GM10847 (cell line): Measurements from ENCODE around the gene KRTAP5-4.

ENCODE experiments used
- POLR2A ChIP-seq: IDR thresholded peaks from 2 replicates; pipeline ENCODE4 v1.6.1; 2011; ENCODE audit not compliant: insufficient read length; ENCODE audit errors: extremely low read depth

Gene KRTAP5-4

DNA sequence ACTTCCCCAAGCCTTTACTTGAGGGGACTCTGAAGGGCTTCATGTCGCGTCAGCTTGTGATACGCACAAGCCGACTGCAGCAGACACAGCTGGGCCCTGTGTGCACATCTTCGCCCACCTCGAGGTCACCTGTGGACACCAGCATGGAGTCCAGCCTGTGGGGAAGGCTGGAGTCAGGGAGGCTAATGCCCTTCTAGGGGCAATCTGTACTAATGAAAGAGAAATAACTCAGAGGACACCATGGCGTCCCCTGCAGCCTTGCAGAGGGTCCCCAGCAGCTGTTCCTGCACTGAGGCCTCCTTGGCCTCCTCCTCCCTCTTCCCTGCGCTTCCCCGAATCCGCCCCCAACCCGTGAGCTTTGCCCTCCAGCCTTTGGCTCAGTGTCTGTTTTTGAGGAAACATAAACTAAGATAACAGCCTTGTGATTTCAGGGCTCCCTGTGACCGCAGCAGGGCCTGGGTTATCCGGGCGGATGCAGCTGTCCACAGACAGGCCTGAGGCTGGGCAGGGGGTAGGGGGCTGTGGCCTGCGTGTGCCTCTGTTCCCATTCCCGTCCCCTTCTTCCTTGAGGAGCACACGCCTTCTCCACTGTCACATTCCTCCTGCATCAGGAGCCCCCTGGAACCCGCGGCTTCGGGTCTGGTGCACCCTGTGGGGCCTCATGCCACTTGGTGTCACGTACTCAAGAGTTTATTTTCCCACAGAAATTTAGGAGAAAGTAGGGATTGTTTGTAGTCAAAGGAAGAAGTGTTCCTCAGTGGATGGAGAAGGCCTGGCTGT, 32.6 kb upstream of the KRTAP5-4 start:
- TF ChIP-seq POLR2A, result no peak

DNA sequence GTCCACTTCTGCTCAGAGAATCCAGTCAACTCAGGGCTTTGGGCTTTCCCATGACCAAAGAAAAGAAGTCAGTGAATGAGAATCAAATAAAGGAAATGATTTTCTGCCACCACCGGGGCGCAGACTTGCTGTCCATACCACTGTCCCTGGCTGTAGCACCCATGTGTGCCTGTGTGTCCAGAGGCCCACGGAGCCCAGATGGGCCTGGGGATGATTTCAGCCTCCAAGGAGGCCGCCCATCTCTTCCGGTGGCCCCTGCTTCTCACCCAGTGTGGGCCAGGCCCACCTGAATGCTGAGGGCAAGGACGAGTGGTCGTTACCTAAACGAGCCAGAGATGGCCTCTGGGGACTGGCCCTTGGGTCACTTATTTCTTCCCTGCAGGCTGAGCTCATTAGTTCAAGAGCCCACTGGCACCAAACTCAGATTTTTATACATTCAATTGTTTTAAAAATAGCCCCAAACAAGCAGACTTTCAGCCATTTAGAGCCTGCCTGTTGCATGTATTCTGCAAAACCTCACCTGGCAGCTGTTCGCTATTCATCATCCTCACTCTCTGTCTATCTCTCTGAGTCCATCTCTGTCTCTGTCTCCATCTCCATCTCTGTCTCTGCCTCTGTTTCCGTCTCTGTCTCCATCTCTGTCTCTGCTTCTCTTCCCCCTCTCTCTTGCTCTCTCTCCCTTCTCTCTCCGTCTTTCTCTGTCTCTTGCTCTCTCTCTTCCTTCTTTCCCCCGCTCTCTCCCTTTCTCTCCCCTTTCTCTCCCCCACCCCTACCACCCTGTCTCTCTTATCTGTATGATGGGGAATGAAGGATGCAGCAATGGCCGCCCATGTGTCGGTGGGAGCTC, 31.8 kb upstream of the KRTAP5-4 start:
- no peak for TF ChIP-seq POLR2A

DNA sequence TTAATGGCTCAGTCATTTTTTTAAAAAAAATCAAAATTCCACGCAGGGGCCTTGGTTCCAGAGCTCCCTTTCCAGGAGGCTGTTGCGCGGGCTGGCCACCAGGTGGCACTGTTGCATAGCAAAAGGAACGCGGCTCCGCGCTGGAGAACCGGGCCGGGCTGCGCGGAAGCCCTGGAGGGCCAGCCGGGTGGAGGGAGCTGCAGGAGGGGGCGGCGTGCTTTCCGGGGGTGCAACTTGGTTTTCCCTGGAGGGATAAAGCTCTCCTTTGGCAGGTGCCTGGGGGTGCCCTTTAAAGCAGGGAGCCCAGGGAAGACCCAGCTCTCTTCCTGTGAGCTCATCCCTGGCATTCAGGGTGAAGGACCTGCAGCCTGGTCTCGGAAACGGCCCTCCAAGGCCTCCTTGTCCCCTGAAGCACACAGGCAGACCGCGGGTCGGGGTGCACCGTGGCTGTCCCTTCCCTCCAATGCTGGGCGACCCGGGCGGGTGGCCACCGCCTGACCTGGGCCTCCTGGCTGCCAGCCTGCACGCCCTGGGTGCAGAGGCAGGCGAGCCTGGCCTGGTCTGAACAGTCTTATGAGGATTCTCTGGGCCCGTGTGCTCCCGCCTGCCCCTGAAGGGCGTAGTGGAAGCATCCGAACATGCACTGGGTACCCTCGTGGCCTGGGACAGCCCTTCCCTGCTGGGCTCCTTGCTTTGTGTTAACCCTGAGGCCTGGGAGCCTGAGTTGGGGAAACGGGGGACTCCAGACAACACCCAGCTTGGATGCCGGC, 31.0 kb upstream of the KRTAP5-4 start:
- TF ChIP-seq POLR2A, result no peak

DNA sequence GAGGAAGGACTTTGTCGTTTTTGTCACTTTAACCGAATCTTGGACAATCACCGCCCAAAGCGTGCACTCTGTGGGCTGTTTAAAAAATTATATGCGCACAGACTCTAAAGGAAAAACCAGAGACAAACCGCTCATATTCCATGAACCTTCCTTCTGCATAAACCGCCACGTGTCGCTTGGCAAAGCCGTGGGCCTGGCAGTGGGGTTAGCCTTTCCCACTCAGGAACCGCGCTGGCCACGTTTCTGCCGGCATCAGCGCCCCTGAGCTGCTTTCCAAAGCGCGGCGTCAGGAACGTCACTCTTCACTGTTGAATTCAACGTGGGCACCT, 30.5 kb upstream of the KRTAP5-4 start:
- no peak for TF ChIP-seq POLR2A

DNA sequence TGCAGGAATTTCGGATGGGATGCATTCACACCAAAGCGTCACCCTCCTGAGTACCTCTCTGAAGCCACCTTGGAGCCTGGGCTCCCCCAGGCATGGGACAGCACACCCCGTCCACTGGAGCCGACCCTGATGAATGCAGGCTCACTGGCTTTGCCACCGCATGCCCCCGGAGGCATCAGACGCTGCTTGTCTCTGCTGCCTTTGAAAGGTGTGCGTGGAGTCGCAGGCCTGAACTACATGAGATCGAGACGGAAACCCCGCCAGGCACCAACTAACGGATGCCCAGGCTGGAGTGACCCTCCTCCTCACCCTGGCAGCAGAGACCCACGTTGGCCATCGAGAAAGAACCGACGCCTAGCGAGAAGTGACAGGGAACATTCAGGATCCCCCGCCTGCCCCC, 30.1 kb upstream of the KRTAP5-4 start:
- TF ChIP-seq POLR2A, result no peak

DNA sequence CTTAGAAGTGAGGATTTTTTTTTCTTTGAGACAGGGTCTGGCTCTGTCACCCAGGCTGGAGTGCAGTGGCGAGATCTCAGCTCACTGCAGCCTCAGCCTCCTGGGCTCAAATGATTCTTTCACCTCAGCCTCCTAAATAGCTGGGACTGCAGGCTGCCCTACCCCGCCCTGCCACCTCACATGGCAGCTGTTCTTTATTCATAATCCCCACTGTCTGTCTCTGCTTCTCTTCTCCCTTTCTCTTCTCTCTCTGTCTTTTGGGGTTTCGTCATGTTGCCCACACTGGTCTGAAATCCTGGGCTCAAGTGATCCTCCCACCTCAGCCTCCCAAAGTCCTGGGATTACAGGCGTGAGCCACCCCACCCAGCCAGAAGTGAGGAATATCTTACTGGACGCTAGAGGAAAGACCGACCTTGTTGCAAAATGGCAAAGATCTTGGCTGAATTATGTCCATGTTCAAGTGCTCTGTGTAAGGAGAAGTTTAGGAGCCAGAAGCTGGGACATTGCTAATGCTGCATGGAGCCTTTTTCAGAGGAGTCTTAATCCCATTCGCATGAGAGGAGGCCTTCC, 29.6 kb upstream of the KRTAP5-4 start:
- no peak for TF ChIP-seq POLR2A

DNA sequence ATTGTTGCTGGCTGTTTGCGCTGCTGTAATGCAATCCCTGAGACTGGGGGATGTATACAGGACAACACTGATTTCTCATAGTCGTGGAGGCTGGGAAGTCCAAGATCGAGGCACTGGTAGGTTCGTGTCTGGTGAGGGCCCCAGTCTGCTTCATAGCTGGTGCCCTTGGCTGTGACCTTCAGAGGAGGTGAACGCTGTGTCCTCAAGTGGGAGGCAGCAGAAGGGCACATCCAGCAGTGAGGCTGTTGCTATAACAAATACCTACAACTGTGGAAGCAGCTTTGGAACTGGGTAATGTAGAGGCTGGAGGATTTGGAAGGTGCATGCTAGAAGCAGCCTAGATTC, 29.0 kb upstream of the KRTAP5-4 start:
- TF ChIP-seq POLR2A, result no peak

DNA sequence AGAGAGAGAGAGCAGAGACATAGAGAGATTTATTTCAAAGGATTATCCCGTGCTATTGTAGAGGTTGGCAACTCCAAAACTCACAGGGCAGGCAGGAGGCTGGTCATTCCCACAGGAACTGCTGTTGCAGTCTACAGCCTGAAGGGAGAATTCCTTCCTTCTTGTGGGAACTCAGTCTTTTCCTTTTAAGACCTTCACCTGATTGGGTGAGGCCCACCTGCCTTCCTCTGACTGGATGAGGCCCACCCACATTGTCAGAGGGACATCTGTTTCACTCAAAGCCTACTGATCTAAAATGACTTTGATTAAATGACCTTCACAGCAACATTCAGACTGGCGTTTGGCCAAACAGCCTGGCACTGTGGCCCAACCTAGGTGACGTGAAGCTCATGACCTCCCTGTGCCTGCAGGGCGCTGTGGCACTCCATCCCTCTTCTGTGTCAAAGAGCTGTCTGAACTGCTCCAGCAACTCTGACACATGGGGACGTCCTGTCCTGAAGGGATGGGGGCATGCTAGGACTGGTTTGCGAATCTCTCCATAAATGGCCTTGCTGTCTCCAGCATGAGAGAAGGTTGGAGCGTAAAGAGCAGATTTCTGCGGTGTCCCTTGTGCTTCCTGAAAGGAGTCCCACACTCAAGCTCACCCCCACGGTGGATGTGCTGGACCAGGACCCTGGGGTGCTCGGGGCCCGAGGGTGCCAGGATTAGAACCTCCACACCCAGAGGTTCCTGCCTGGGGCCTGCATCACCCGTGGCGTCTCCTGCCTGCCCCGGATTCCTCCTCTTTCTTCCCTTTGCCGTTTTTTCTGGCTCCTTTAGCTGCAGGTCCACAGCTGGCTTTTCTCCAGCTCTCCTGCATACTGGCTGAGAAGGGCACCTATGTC, 28.3 kb upstream of the KRTAP5-4 start:
- no peak for TF ChIP-seq POLR2A

DNA sequence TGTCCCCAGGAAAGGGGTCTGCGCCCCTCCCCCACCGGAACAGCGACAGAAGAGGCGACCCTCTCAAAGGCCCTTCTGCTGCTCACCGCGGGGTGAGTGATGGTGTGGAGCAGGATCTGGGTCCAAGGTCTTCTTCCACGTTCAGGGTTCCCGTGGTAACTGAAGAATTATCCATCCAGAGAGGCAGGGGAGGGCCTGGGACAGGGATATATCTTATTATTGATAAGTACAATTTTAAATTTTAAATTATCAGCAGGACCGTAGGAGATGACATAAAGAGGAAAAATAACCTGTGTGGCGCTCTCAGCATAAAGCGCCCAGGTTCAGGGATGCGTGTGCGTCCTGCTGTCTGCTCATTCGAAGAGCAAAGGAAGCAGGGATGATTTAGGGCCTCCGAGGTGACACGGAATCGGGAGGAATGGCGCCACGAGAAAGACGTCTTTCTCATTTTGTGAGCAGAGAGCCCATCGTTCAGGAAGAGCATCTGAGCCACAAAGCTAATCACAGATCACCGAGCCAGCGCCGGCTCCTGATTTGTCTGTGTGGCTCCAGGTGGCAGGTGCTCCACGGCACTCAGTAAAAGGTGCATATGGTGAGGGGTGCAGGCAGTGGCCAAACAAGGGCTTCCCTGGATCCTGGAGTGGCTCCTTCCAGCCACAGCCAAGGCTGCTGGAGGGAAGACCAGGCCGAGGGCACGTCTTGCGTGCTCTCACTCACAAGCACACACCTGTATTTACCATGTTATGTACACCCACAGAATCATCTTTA, 26.9 kb upstream of the KRTAP5-4 start:
- no peak for TF ChIP-seq POLR2A

DNA sequence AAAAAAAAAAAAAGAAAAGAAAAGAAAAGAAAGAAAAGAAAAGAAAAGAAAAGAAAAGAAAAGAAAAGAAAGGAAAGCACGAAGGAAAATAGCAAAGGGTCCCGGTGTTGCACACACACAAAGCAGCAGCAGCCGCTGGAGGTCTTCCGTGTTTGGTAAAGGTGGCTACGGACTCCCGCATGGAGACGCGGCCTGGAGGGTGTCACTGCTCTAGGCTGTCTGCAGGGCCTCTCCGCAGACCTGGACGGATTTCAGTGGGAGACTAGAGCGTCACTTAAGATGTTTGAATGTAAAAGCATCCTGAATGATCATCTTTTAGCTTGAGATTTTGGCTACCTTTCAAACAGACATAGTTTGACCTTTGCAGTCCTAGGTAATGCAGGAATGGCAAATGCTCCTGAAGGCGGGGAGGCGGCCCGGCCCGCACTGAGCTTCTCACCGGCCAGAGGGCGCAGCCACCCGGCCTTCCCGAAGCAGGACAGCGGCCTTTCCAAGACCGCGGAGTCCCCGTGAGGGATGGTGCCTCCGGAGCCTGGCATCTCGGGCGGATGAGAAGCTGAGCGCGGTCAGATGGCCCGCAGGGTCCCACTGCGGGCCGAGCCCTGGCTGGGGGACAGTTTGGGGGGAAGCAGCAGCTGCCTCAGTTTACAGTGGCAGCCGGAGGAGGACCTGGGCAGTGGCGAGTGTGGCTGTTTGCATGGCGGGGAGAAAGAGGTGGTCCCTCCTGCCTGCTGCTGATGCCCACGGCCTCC, 26.1 kb upstream of the KRTAP5-4 start:
- TF ChIP-seq POLR2A, result no peak

DNA sequence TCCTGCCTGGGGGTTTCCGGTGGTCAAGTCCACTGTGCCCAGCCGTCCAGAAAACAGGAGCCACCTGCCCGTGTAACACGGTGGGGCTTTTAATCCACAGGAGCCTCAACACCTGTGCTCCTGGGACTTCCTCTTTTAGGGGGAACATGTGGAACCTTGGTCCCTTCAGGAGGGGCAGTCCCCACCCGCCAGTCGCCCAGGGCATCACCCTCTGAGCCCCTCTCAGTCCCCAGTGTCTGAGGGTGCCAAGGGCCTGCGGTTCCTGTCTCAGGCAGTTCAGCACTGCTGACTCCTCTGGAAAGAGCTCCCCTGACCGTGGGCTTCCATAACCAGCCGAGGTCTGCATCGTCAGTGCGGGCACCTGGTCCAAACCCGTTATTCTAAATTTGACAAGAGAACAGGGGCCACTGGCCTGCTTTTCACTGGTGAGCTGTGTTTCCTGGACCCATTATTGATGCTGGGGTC, 23.5 kb upstream of the KRTAP5-4 start:
- TF ChIP-seq POLR2A, result no peak

DNA sequence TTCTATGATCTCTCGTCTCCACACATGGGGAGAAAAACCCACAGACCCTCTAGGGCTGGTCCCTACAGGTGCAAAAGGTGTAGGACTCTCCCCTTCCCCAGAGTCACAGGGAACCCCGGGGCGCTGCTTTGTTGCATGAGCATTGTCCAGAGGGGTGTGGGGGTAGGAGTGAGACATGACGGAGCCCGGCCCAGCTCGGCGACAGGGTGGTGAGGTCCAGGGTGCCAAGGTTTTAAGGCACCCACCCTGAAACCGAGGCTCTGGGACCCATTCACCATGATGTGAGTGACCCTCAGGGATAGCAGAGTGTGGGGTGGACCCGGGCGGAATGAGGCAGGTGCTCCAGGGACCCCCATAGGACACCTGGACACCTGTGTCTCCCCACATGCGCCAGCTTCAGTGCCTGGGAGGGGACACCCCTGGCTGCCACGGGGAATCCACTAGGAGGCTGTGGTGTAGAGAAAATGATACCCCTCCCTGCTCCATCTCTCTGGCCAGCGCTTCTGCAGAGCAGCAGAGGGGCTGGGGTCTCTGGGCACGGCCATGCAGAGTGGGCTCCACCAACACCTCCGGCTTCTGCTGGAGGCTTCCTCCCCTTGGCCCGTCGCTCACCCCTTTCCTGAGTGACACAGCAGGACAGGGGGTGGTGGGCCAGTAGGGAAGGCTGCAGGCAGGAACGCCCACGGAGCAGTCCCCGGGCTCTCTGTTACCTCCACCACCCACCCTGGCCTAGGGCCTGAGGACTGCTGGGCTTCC, 22.8 kb upstream of the KRTAP5-4 start:
- no peak for TF ChIP-seq POLR2A
